SKM-1 treated with dmso at 0.1 percent for 144 hours (cell line): ENCODE measurements around the gene MYCL.

Source experiments
- DNase-seq: peaks from one replicate; lab custom pipeline; 2025; ENCODE audit not compliant: unreplicated experiment; lab: John Stamatoyannopoulos, UW

MYCL gene, protein sequence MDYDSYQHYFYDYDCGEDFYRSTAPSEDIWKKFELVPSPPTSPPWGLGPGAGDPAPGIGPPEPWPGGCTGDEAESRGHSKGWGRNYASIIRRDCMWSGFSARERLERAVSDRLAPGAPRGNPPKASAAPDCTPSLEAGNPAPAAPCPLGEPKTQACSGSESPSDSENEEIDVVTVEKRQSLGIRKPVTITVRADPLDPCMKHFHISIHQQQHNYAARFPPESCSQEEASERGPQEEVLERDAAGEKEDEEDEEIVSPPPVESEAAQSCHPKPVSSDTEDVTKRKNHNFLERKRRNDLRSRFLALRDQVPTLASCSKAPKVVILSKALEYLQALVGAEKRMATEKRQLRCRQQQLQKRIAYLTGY

DNA sequence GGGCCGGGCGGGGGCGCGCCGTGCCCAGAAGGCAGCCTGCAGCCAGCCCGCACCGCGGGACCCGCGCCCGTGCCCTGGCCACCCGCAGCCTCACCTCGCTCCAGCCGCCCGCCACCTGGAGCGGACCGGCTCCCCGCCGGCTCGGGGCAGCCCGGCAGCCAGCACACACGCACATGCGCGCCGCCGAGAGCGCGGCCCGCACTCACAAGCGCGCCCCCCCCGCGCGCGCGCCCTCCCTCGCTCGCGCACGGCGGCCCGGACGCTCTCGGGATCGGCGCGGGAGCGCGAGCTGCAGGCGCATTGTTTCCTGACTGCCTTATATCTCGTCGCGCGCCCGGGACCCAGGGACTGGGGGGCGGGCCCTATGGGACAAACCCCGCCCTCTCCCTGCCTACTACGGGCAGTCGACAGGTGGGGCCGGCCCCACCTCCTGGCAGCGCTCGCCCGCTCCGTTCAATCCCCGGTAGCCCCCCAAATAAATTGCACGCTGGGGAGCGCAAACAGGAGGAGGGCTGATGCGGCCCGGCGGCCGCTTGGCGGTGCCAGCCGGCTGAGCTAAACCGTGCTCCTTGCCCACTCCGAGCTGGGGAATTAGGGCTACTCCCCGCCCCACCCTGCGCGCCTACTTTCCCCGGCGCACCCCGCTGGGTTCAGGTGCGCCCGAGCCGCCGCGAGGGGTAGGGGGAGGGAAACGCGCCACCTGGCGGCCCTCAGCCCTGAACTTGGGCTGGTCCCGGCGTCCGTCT lies at the start of gene MYCL:
Gene MYCL (minus strand): TSS at position 204 of the 746 bp plus-strand sequence. CDS start 483 bp downstream, outside the sequence.
- peak; percentile 28 for DNase-seq

- no peak for DNase-seq
Observed at GRCh38 chr1:39949891-39950290, 48.2 kb upstream of the MYCL start.

GRCh38 chr1:39947260-39947659 lies 45.5 kb upstream of the MYCL start:
- DNase-seq, result no peak

DNA sequence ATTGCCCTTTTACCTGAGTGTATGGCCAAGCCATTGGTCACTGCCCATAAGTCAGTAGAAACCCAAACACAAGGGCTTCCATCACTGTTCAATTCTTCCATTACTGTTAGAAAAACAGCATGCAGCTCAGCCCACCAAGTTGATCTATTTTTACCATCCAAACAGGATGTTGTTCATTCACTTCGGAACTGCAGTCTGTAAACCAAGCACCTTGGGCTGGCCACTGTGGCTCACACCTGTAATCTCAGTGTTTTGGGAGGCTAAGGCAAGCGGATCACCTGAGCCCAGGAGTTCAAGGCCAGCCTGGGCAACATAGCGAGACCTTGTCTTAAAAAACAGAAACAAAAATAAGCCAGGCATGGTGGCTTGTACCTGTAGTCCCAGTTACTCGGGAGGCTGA lies 44.5 kb upstream of the MYCL start:
- DNase-seq, result no peak

- no peak for DNase-seq
Observed at GRCh38 chr1:39944410-39945112, 42.8 kb upstream of the MYCL start.

DNA sequence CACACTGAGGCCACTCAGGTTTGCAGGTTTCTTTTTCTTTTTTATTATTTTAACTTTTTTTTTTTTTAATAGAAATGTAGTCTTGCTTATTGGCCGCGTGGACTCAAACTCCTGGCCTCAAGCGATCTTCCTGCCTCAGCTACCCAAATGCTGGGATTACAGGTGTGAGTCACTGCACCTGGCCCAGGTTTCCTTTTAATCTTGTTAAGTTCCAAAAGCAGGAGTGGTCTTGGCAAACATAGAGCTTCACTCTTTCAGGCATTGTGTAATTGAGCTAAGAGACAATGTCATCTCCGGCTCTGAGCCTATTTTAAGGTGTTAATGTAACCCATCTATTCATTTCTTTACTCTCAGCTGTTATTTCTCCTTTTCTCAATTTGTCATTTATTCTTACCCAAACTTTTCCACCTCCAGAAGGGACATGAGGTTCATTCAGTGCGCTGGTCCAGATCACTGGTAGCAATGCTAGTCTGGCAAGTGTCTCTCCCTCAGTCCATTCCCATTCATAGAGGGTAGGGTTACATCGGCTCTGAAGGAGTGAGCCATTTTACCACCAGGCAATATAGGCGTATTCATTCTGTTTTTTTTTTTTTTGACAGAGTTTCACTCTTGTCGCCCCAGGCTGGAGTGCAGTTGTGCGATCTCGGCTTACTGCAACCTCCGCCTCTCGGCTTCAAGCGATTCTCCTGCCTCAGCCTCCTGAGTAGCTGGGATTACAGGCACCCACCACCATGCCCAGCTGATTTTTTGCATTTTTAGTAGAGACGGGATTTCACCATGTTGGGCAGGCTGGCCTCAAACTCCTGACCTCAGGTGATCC lies 42.0 kb upstream of the MYCL start:
- DNase-seq, result no peak

GRCh38 chr1:39940980-39941871 lies 39.5 kb upstream of the MYCL start:
- no peak for DNase-seq

DNA sequence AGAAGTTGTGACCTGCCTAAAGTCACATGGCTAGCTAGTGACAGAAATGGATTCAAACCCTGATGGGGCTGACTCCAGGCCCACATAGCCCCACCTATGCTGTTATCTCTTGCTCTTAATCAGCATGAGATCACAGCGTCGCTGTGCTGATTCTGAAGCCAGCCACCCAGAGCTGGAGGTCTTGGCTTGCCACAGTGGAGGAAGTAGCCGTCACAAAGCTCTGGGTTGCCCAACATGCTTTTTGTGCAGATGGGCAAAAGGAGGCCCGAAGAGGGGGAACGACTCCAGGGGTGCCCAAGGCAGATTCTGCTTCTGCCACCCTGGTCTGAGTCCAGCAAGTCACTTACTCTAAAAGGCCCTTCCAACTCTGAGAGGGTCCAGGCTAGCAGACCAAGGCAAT lies 38.5 kb upstream of the MYCL start:
- DNase-seq, result peak; percentile 66

DNA sequence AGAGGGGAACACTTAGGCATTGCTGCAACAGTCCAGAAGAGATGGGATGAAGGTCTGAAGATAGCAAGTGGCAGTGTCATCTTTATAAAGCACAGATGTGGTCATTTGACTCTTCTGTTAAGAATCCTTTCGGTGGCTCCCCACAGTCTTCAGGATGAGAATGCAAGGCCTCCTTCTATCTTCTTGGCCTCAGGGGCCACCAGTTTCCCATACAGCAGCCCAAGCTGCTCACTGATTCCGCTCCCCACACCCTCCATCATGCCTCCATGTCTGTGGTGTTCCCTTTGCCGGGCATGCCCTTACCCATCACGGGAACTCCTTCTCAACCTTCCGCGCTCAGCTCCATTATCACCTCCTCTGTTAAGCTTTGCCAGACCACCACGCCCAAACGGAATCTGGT lies 37.1 kb upstream of the MYCL start:
- DNase-seq, result no peak

- peak; percentile 90 for DNase-seq
Observed at GRCh38 chr1:39936724-39937491, 35.2 kb upstream of the MYCL start.

GRCh38 chr1:39933956-39934941 lies 32.5 kb upstream of the MYCL start:
- peak; percentile 97 for DNase-seq

DNA sequence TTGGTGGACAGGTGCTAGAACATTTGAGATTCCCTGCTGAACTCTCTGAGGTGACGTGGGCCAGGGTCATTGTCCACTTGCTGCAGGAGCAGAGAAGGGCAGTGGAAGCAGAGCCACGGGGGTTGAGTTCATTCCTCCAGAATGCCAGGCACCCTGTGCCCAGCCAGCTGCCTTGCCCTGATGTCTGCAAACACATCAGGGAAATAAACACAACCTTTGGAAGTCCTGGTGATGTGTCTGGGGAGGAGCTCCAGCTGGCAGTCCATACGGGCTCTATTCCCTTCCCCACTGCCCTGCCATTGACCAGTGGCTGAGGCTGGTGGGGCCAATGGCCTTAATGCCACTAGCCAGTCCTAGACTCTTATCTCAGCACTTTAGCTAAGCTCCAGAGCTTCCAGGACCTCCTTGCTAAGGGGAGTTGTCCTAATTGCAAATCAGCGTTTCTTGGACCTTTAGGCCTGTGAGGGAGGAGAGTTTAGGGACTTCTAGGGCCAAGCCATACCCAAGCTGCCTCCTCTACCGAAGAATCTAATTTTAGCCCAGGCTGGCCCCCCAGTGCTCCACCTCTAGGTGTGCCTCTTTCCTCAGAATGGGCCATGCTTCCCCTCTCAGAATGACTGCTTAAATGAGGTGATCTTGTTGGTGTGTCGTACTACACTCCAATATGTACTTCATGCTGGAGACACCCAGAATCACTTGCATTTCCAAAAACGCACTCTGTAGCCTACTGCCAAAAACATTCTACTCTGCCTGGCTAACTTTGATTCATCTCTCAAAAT lies 27.3 kb upstream of the MYCL start:
- no peak for DNase-seq

- DNase-seq, result no peak
Observed at GRCh38 chr1:39927538-39927937, 25.8 kb upstream of the MYCL start.

GRCh38 chr1:39926820-39927219 lies 25.1 kb upstream of the MYCL start:
- DNase-seq, result no peak

- DNase-seq, result no peak
Observed at GRCh38 chr1:39926343-39926793, 24.7 kb upstream of the MYCL start.

GRCh38 chr1:39925721-39926342 lies 24.1 kb upstream of the MYCL start:
- no peak for DNase-seq

GRCh38 chr1:39922251-39922688 lies 20.6 kb upstream of the MYCL start:
- DNase-seq, result no peak
